OCI-LY3 (cell line): ENCODE measurements around the gene DCAKD.

Experiments used
- H2AFZ ChIP-seq: fragments of 200-600, 300-600 bp; shearing (Covaris generic); 2 replicates; pipeline ENCODE4 v1.6.0; 2014; ENCODE audit warnings: antibody characterized with exemption, low read depth, low read length
- H3K27ac ChIP-seq: fragments of 200-600, 300-600 bp; sonication (generic); 2 replicates; pipeline ENCODE4 v1.5.1; 2014; ENCODE audit warnings: mild to moderate bottlenecking, low read length, moderate library complexity, mixed read lengths
- H3K27me3 ChIP-seq: fragments of 200-600, 300-600 bp; sonication (generic); 2 replicates; pipeline ENCODE4 v1.6.1; 2014; ENCODE audit warnings: low read depth, low read length, mixed read lengths
- H3K36me3 ChIP-seq: fragments of 200-600, 300-600 bp; sonication (generic); replicated peaks from 2 replicates; pipeline ENCODE3; 2014; ENCODE audit warnings: low read depth, low read length, mixed read lengths
- H3K4me1 ChIP-seq: fragments of 300-600, 200-600 bp; sonication (generic); 2 replicates; pipeline ENCODE4 v1.6.1; 2014; ENCODE audit warnings: low read length, mixed read lengths
- H3K4me2 ChIP-seq: fragments of 200-600, 300-600 bp; sonication (generic); 2 replicates; pipeline ENCODE4 v1.6.1; 2014; ENCODE audit warnings: low read length, mixed read lengths
- H3K4me3 ChIP-seq: fragments of 300-600, 200-600 bp; sonication (generic); 2 replicates; pipeline ENCODE4 v1.5.1; 2014; ENCODE audit warnings: antibody characterized with exemption, mild to moderate bottlenecking, low read length, moderate library complexity
- H3K79me2 ChIP-seq: fragments of 300-600, 200-600 bp; shearing (Covaris generic); 2 replicates; pipeline ENCODE4 v1.6.1; 2014; ENCODE audit warnings: mild to moderate bottlenecking, low read length, mixed read lengths
- H3K9ac ChIP-seq: fragments of 300-600, 200-600 bp; shearing (Covaris generic); 2 replicates; pipeline ENCODE4 v1.6.0; 2014; ENCODE audit warnings: mild to moderate bottlenecking, low read length, moderate library complexity
- H3K9me3 ChIP-seq: fragments of 200-600, 300-600 bp; shearing (Covaris generic); 2 replicates; pipeline ENCODE4 v1.6.1; 2014; ENCODE audit warnings: low read length, mixed read lengths; ENCODE audit not compliant: insufficient read depth
- H4K20me1 ChIP-seq: fragments of 200-600, 300-600 bp; sonication (generic); 2 replicates; pipeline ENCODE4 v1.6.1; 2016; ENCODE audit warnings: low read length, mixed read lengths; ENCODE audit not compliant: insufficient read depth
- CTCF ChIP-seq: fragments of 200-600, 300-600 bp; sonication (generic); IDR thresholded peaks from 2 replicates; pipeline ENCODE4 v1.5.1; 2014; ENCODE audit warnings: antibody characterized with exemption, low read length, low read depth
- EZH2phosphoT487 ChIP-seq: fragments of 200-600 bp; shearing (Covaris generic); IDR thresholded peaks from 2 replicates; pipeline ENCODE4 v1.6.1; 2018; ENCODE audit warnings: antibody characterized with exemption, mixed run types, low read depth

Gene DCAKD

GRCh38 chr17:45091778-45092425, 40.5 kb upstream of the DCAKD start:
- Histone ChIP-seq H3K79me2 (peaks cover 32% of the 10 kb centered on the region), H3K4me1 (peaks cover 44% of the 10 kb centered on the region), H3K4me3 (no peak overlapping the region), H3K36me3 (peaks cover 52% of the 10 kb centered on the region), H4K20me1 (no peaks in the 10 kb centered on the region), H3K9ac (no peak overlapping the region), H3K4me2 (no peak overlapping the region), H2AFZ (no peak overlapping the region), H3K9me3 (no peaks in the 10 kb centered on the region), H3K27ac (no peak overlapping the region), H3K27me3 (no peaks in the 10 kb centered on the region)
- TF ChIP-seq CTCF (no peak), EZH2phosphoT487 (no peak)

- no peaks in the 10 kb centered on the region for H3K9me3 ChIP-seq
- peaks cover 41% of the 10 kb centered on the region for H3K4me1 ChIP-seq
- H3K4me3 ChIP-seq, result no peak overlapping the region
- TF ChIP-seq CTCF (no peak), EZH2phosphoT487 (no peak)
- H3K27ac ChIP-seq, result no peak overlapping the region
- H3K27me3 ChIP-seq, result no peaks in the 10 kb centered on the region
- peaks cover 51% of the 10 kb centered on the region for H3K36me3 ChIP-seq
- no peak overlapping the region for H3K4me2 ChIP-seq
- no peak overlapping the region for H3K9ac ChIP-seq
- H4K20me1 ChIP-seq, result no peaks in the 10 kb centered on the region
- peaks cover 34% of the 10 kb centered on the region for H3K79me2 ChIP-seq
- H2AFZ ChIP-seq, result no peak overlapping the region
Observed at GRCh38 chr17:45090711-45091110, 39.3 kb upstream of the DCAKD start.

- H3K4me3 ChIP-seq, result no peak overlapping the region
- TF ChIP-seq CTCF (no peak), EZH2phosphoT487 (no peak)
- H4K20me1 ChIP-seq, result no peaks in the 10 kb centered on the region
- H2AFZ ChIP-seq, result no peak overlapping the region
- H3K36me3 ChIP-seq, result peaks cover 58% of the 10 kb centered on the region
- H3K27ac ChIP-seq, result peak overlapping the region; percentile 95
- peaks cover 42% of the 10 kb centered on the region for H3K4me1 ChIP-seq
- peaks cover 35% of the 10 kb centered on the region for H3K79me2 ChIP-seq
- peak overlapping the region; percentile 54 for H3K9ac ChIP-seq
- H3K9me3 ChIP-seq, result no peaks in the 10 kb centered on the region
- peak overlapping the region; percentile 40 for H3K4me2 ChIP-seq
- no peaks in the 10 kb centered on the region for H3K27me3 ChIP-seq
Observed at GRCh38 chr17:45088741-45089140, 37.3 kb upstream of the DCAKD start.

GRCh38 chr17:45087978-45088377, 36.5 kb upstream of the DCAKD start:
- TF ChIP-seq EZH2phosphoT487 (no peak), CTCF (no peak)
- Histone ChIP-seq H3K79me2 (peaks cover 39% of the 10 kb centered on the region), H3K4me3 (peak overlapping the region; percentile 5; the same call in 1 of the 2 replicates), H3K4me2 (peak overlapping the region; percentile 40), H3K4me1 (peaks cover 42% of the 10 kb centered on the region), H3K36me3 (peaks cover 57% of the 10 kb centered on the region), H3K27ac (peak overlapping the region; percentile 95), H3K27me3 (no peaks in the 10 kb centered on the region), H3K9ac (peak overlapping the region; percentile 54), H4K20me1 (no peaks in the 10 kb centered on the region), H2AFZ (no peak overlapping the region), H3K9me3 (no peaks in the 10 kb centered on the region)
